ENCODE results near the gene OR6K3.

The OR6K3 gene

GRCh38 chr1:158675563-158676323 lies 44.8 kb downstream of the OR6K3 start:
- H3K4me3 ChIP-seq (ENCODE audit: low read length): no peak overlapping the region
- peak; percentile 32 for DNase-seq (ENCODE audit: low read depth)
- TF ChIP-seq, protein P1, sequence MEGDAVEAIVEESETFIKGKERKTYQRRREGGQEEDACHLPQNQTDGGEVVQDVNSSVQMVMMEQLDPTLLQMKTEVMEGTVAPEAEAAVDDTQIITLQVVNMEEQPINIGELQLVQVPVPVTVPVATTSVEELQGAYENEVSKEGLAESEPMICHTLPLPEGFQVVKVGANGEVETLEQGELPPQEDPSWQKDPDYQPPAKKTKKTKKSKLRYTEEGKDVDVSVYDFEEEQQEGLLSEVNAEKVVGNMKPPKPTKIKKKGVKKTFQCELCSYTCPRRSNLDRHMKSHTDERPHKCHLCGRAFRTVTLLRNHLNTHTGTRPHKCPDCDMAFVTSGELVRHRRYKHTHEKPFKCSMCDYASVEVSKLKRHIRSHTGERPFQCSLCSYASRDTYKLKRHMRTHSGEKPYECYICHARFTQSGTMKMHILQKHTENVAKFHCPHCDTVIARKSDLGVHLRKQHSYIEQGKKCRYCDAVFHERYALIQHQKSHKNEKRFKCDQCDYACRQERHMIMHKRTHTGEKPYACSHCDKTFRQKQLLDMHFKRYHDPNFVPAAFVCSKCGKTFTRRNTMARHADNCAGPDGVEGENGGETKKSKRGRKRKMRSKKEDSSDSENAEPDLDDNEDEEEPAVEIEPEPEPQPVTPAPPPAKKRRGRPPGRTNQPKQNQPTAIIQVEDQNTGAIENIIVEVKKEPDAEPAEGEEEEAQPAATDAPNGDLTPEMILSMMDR (IDR thresholded peaks at IDR 0.05; ENCODE audit: insufficient read depth, low read depth, low read length, missing control alignments): no peak

DNA sequence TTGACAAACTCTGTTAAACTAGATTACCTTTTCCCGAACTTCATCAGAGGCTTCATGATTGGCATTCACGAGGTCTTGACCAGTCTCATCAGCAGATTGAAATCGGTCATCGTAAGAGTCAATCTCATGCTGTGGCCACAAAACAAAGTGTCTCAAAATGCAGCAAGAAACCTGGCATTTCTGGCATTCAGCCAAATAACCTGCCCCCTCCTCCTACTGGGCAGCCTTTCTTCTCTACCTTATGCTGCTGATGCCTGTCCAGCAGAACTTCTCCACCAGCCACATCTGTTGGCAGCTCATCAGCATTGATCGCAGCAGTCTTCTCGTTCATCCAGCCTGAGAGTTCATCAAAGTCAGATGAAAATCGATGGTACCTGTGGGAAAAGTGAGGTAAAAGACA lies 46.2 kb downstream of the OR6K3 start:
- TF ChIP-seq, protein P1 (IDR thresholded peaks at IDR 0.05; ENCODE audit: insufficient read depth, low read depth, low read length, missing control alignments): no peak
- no peak overlapping the region for H3K4me3 ChIP-seq (ENCODE audit: low read length)
- DNase-seq (ENCODE audit: low read depth): no peak
